C4-2B (cell line): Measurements from ENCODE around the gene LOXHD1.

Experiments used
- ZFX ChIP-seq: fragments of 450-650 bp; IDR thresholded peaks from 2 replicates; pipeline ENCODE4 v1.6.1; 2017
- TF ChIP-seq, protein P1 (sequence below): fragments of 450-650 bp; conservative IDR thresholded peaks from 2 replicates; pipeline ENCODE4 v1.5.1; 2017; ENCODE audit warnings: mild to moderate bottlenecking

DNA sequence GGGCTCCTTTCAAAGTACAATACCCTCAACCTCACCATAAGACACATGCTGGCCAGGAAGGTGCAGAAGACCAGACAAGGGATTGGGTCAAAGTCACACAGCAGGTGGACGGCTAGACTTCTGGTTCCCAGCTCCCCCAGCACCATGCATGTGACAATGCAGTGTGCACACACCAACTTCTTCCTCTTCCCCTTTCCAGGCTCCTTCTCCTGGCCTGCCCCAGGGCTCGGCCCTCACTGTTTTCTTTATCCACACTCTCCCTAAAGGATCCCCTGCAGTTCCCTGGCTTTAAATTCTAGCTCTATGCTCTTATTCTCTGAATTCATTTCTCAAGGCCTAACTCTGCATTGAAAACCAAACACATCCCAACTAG is 82.3 kb downstream of the LOXHD1 start:
- TF ChIP-seq, protein P1, sequence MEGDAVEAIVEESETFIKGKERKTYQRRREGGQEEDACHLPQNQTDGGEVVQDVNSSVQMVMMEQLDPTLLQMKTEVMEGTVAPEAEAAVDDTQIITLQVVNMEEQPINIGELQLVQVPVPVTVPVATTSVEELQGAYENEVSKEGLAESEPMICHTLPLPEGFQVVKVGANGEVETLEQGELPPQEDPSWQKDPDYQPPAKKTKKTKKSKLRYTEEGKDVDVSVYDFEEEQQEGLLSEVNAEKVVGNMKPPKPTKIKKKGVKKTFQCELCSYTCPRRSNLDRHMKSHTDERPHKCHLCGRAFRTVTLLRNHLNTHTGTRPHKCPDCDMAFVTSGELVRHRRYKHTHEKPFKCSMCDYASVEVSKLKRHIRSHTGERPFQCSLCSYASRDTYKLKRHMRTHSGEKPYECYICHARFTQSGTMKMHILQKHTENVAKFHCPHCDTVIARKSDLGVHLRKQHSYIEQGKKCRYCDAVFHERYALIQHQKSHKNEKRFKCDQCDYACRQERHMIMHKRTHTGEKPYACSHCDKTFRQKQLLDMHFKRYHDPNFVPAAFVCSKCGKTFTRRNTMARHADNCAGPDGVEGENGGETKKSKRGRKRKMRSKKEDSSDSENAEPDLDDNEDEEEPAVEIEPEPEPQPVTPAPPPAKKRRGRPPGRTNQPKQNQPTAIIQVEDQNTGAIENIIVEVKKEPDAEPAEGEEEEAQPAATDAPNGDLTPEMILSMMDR: no peak
- no peak for TF ChIP-seq ZFX
